ENCODE results near the gene CRACR2B.

GRCh38 chr11:860234-861104 lies 32.8 kb downstream of the CRACR2B start:
- no peak for TF ChIP-seq CTCF (IDR thresholded peaks at IDR 0.05; ENCODE audit: low read depth, low read length, poor library complexity, severe bottlenecking)
- no peak for TF ChIP-seq EZH2phosphoT487 (IDR thresholded peaks at IDR 0.05; ENCODE audit: borderline replicate concordance, low read length)

Measured in DOHH2 (cell line).